ENCODE data around the gene DCBLD1. TPM values are rescaled to one million over a fixed set of nuclear protein-coding genes. Genes with fewer than 3 reads are reported as not detected.

Gene DCBLD1
- total RNA-seq, 1 experiment from 2014 or later: 19.5 TPM

- RAD21 ChIA-PET (ENCODE audit: low non-redundant PET in 1 of 2, low total read pairs in 2 of 2, uncharacterized antibody in 2 of 2, unreplicated experiment in 2 of 2): interaction anchor here in 1 of 2 experiments (0.6 kb wide), 1 partner anchor 109 kb away, joined by 4 read pairs; no protein-coding TSS in a partner anchor
- intact Hi-C loops (cut with micrococcal nuclease): loop anchor here (5.0 kb wide), 1 partner anchor 268 kb away; no protein-coding TSS in a partner anchor
Observed at GRCh38 chr6:117558818-117559217, 76.3 kb downstream of the DCBLD1 start.

More at GRCh38 chr6:117558818-117559217, 76.3 kb downstream of the DCBLD1 start:
- Histone ChIP-seq H3K27ac (ENCODE audit: low read depth, low read length) (no peak overlapping the region), H3K36me3 (ENCODE audit: control insufficient read depth in 1 of 2, insufficient read depth in 2 of 2, low read length in 2 of 2) (peaks cover 4 to 6% of the 10 kb centered on the region in 2 experiments; a peak in 1 of 4 replicates), H3K27me3 (ENCODE audit: insufficient read depth, low read length) (no peaks in the 10 kb centered on the region), H2AFZ (ENCODE audit: low read depth, low read length, poor library complexity, severe bottlenecking) (no peak overlapping the region), H3K9me3 (ENCODE audit: control insufficient read depth in 1 of 2, insufficient read depth in 1 of 2, low read depth in 1 of 2, low read length in 2 of 2) (no peaks in the 10 kb centered on the region), H3K9me2 (ENCODE audit: insufficient read depth) (no peaks in the 10 kb centered on the region), H3K4me2 (ENCODE audit: low read length) (no peak overlapping the region), H4K20me1 (ENCODE audit: insufficient read depth) (no peaks in the 10 kb centered on the region), H3K9ac (ENCODE audit: low read length) (no peak overlapping the region), H3K79me2 (ENCODE audit: insufficient read depth, low read length) (no peaks in the 10 kb centered on the region), H3K4me3 (replicated peaks in 1 of 2; ENCODE audit: low read depth in 1 of 2, low read length in 2 of 2) (no peak overlapping the region), H3K4me1 (ENCODE audit: control insufficient read depth in 1 of 2, insufficient read depth in 2 of 2, low read length in 2 of 2) (peaks cover 0 to 7% of the 10 kb centered on the region in 2 experiments; a peak in 1 of 4 replicates)
- no TSS peak for BruUV-seq (replicated peaks)
- ChIA-PET CTCF (interaction anchor here (1.5 to 4.2 kb wide), 2 partner anchors 80 to 109 kb away, joined by 3 to 16 read pairs; no protein-coding TSS in a partner anchor), POLR2A (no interaction called here)
- ATAC-seq: no peak
- DNase-seq (ENCODE audit: low read depth, low spot score): no peak
- TF ChIP-seq EZH2phosphoT487 (IDR thresholded peaks at IDR 0.05; ENCODE audit: borderline replicate concordance) (no peak), ATF3 (IDR thresholded peaks at IDR 0.05) (no peak), ZNF274 (IDR thresholded peaks at IDR 0.05; ENCODE audit: low read depth, low read length) (no peak), SIN3A (IDR thresholded peaks at IDR 0.05; ENCODE audit: low read depth) (no peak), EGR1 (IDR thresholded peaks at IDR 0.05; ENCODE audit: low read depth) (no peak), RAD21 (IDR thresholded peaks at IDR 0.05; ENCODE audit: low read depth) (no peak), CEBPB (IDR thresholded peaks at IDR 0.05; ENCODE audit: low read depth) (no peak), JUND (IDR thresholded peaks at IDR 0.05) (no peak), EZH2 (IDR thresholded peaks at IDR 0.05) (no peak), FOSL1 (IDR thresholded peaks at IDR 0.05; ENCODE audit: low read depth) (no peak), TCF7L2 (IDR thresholded peaks at IDR 0.05; ENCODE audit: borderline replicate concordance, extremely low read depth, insufficient read depth, insufficient read length) (no peak), ELF1 (IDR thresholded peaks at IDR 0.05; ENCODE audit: borderline replicate concordance, low read depth) (no peak)
- TF ChIP-seq, protein P1, sequence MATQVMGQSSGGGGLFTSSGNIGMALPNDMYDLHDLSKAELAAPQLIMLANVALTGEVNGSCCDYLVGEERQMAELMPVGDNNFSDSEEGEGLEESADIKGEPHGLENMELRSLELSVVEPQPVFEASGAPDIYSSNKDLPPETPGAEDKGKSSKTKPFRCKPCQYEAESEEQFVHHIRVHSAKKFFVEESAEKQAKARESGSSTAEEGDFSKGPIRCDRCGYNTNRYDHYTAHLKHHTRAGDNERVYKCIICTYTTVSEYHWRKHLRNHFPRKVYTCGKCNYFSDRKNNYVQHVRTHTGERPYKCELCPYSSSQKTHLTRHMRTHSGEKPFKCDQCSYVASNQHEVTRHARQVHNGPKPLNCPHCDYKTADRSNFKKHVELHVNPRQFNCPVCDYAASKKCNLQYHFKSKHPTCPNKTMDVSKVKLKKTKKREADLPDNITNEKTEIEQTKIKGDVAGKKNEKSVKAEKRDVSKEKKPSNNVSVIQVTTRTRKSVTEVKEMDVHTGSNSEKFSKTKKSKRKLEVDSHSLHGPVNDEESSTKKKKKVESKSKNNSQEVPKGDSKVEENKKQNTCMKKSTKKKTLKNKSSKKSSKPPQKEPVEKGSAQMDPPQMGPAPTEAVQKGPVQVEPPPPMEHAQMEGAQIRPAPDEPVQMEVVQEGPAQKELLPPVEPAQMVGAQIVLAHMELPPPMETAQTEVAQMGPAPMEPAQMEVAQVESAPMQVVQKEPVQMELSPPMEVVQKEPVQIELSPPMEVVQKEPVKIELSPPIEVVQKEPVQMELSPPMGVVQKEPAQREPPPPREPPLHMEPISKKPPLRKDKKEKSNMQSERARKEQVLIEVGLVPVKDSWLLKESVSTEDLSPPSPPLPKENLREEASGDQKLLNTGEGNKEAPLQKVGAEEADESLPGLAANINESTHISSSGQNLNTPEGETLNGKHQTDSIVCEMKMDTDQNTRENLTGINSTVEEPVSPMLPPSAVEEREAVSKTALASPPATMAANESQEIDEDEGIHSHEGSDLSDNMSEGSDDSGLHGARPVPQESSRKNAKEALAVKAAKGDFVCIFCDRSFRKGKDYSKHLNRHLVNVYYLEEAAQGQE (IDR thresholded peaks at IDR 0.05; ENCODE audit: low read depth): no peak
- TF ChIP-seq, protein P2, sequence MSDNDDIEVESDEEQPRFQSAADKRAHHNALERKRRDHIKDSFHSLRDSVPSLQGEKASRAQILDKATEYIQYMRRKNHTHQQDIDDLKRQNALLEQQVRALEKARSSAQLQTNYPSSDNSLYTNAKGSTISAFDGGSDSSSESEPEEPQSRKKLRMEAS (IDR thresholded peaks at IDR 0.05): no peak
